Calu3 (cell line): ENCODE measurements around the gene PLCG2. TPM values are rescaled to one million over a fixed set of nuclear protein-coding genes. Genes with fewer than 3 reads are reported as not detected.

Experiments used
- BruUV-seq: library from RNA; stranded (reverse); fragments of 400-500 nt; replicated peaks from 2 replicates; lab custom pipeline; 2021; lab: Mats Ljungman, UMichigan
- CTCF ChIA-PET: fragments of 300-600 bp; sonication (Branson Sonifier 250); formaldehyde crosslinking; loops from one replicate; lab custom pipeline; 2022; ENCODE audit warnings: antibody characterized with exemption; lab: Charles Lee
- DNase-seq: peaks from one replicate; pipeline ENCODE4 v3.0.0; 2022
- H3K27ac Mint-ChIP-seq: one replicate; pipeline ENCODE4 v1.8.0; 2022; ENCODE audit warnings: mixed read lengths; ENCODE audit not compliant: unreplicated experiment
- H3K27me3 Mint-ChIP-seq: one replicate; pipeline ENCODE4 v1.8.0; 2022; ENCODE audit warnings: mixed read lengths; ENCODE audit not compliant: unreplicated experiment
- H3K36me3 Mint-ChIP-seq: one replicate; pipeline ENCODE4 v1.8.0; 2022; ENCODE audit warnings: mild to moderate bottlenecking, moderate library complexity, mixed read lengths; ENCODE audit not compliant: insufficient read depth, unreplicated experiment
- H3K4me1 Mint-ChIP-seq: one replicate; pipeline ENCODE4 v1.8.0; 2022; ENCODE audit warnings: mild to moderate bottlenecking, low read depth, mixed read lengths; ENCODE audit not compliant: unreplicated experiment
- H3K4me3 Mint-ChIP-seq: one replicate; pipeline ENCODE4 v1.8.0; 2022; ENCODE audit warnings: mild to moderate bottlenecking, low read depth, moderate library complexity, mixed read lengths; ENCODE audit not compliant: unreplicated experiment
- H3K9me3 Mint-ChIP-seq: one replicate; pipeline ENCODE4 v1.8.0; 2022; ENCODE audit warnings: low read depth, mixed read lengths; ENCODE audit not compliant: unreplicated experiment
- CTCF ChIP-seq: fragments of 200-600 bp; IDR thresholded peaks from one replicate; pipeline ENCODE4 v1.8.0; 2022; ENCODE audit warnings: antibody characterized with exemption; ENCODE audit not compliant: unreplicated experiment
- intact Hi-C: fragments of 100-400 bp; cut with micrococcal nuclease; formaldehyde crosslinking; loops from one replicate; pipeline ENCODE4 v1.10.0; 2022; ENCODE audit not compliant: unreplicated experiment
- total RNA-seq: library from RNA; stranded (reverse); gene quantifications from 2 replicates; pipeline ENCODE4 v1.2.3, GENCODE V29; 2022

Gene PLCG2
- total RNA-seq, 1 experiment from 2014 or later: 3.4 TPM

- no peak for DNase-seq
- H3K9me3 Mint-ChIP-seq: no peaks in the 10 kb centered on the region
- no peaks in the 10 kb centered on the region for H3K27me3 Mint-ChIP-seq
- no peak overlapping the region for H3K27ac Mint-ChIP-seq
- no TSS peak for BruUV-seq
- no peak for TF ChIP-seq CTCF
- CTCF ChIA-PET: interaction anchor here (0.7 kb wide), 1 partner anchor 291 kb away, joined by 3 read pairs; no protein-coding TSS in a partner anchor
- intact Hi-C loops: no loop called here
- H3K36me3 Mint-ChIP-seq: peaks cover 4% of the 10 kb centered on the region
- H3K4me1 Mint-ChIP-seq: peaks cover 14% of the 10 kb centered on the region
- no peak overlapping the region for H3K4me3 Mint-ChIP-seq
Observed at GRCh38 chr16:81744385-81744784, 34.7 kb upstream of the PLCG2 start.

GRCh38 chr16:81744911-81745310 lies 34.2 kb upstream of the PLCG2 start:
- Mint-ChIP-seq H3K27ac (no peak overlapping the region), H3K36me3 (peaks cover 4% of the 10 kb centered on the region), H3K4me3 (no peak overlapping the region), H3K4me1 (peaks cover 14% of the 10 kb centered on the region), H3K27me3 (no peaks in the 10 kb centered on the region), H3K9me3 (no peaks in the 10 kb centered on the region)
- no TSS peak for BruUV-seq
- DNase-seq: no peak
- CTCF ChIA-PET: interaction anchor here (0.7 kb wide), 1 partner anchor 291 kb away, joined by 3 read pairs; no protein-coding TSS in a partner anchor
- no peak for TF ChIP-seq CTCF
- intact Hi-C loops: no loop called here

DNA sequence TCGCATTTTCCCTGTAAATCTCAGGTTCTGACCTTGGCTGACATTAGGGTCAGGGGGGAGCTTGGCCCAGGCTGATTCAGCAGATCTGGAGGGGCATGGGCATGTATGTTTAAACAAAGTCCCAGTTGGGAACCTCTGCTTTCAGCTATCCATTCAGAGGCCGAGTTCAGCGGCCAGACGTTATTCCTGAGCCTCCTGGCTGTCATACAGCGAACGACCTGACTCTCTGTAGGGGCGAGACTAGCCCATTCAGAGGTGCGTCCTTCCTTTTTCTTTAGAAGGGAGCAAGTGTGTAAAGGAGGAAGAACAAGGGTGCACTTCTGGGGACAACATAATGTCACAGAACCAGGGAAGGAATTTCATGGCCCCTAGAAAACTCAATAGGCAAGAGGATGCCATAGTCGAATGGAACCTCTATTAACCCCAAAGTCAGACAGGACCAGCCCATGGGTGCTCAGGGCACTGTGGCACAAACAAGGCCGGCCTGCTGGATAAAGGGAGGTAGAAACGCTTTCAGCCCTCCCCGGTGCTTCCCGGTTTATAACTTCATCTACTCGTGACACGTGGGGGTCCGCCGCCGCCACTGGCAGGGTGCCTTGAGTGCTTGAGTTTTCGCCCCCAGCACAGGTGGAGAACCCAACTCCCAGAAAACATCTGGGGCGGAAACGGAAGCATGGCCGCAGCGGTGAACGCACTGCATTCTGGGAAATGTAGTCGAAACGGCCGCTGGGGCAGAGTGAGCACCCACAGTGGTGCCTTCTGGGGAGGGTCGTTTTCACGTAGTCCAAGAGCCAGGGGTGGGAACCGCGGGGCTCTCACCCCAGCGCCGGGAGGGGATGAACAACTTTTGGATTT lies 33.2 kb upstream of the PLCG2 start:
- Mint-ChIP-seq H3K4me3 (peak overlapping the region; percentile 72), H3K4me1 (peaks cover 14% of the 10 kb centered on the region), H3K27ac (peak overlapping the region; percentile 25), H3K27me3 (no peaks in the 10 kb centered on the region), H3K36me3 (peaks cover 4% of the 10 kb centered on the region), H3K9me3 (no peaks in the 10 kb centered on the region)
- CTCF ChIA-PET: no interaction called here
- no TSS peak for BruUV-seq
- no peak for TF ChIP-seq CTCF
- intact Hi-C loops: no loop called here
- DNase-seq: peak; percentile 79

GRCh38 chr16:81746566-81746965 lies 32.5 kb upstream of the PLCG2 start:
- no TSS peak for BruUV-seq
- CTCF ChIA-PET: no interaction called here
- intact Hi-C loops: no loop called here
- Mint-ChIP-seq H3K27ac (peak overlapping the region; percentile 25), H3K36me3 (peaks cover 4% of the 10 kb centered on the region), H3K9me3 (no peaks in the 10 kb centered on the region), H3K27me3 (no peaks in the 10 kb centered on the region), H3K4me1 (peaks cover 14% of the 10 kb centered on the region), H3K4me3 (peak overlapping the region; percentile 72)
- no peak for TF ChIP-seq CTCF
- DNase-seq: no peak
